ENCODE data around the gene KANSL1.
"Not testable (repeated sequence)": the region's sequence is repeated elsewhere in the genome, so short reads cannot be mapped to it uniquely, and the experiment has no call there.

Gene KANSL1

GRCh38 chr17:46035112-46035818 lies 158.0 kb downstream of the KANSL1 start:
- no peak for DNase-seq

- DNase-seq, result no peak
Observed at GRCh38 chr17:46033392-46033791, 159.8 kb downstream of the KANSL1 start.

GRCh38 chr17:46032909-46033308 lies 160.3 kb downstream of the KANSL1 start:
- DNase-seq, result no peak

GRCh38 chr17:46031920-46032319 lies 161.3 kb downstream of the KANSL1 start:
- DNase-seq, result no peak

- DNase-seq, result no peak
Observed at GRCh38 chr17:46031440-46031839, 161.8 kb downstream of the KANSL1 start.

GRCh38 chr17:46030752-46031151 lies 162.5 kb downstream of the KANSL1 start:
- no peak for DNase-seq

- DNase-seq, result no peak
Observed at GRCh38 chr17:46029627-46030026, 163.6 kb downstream of the KANSL1 start.

- no peak for DNase-seq
Observed at GRCh38 chr17:46028981-46029565, 164.2 kb downstream of the KANSL1 start.

GRCh38 chr17:46028374-46028773 lies 164.9 kb downstream of the KANSL1 start:
- DNase-seq, result no peak

- no peak for DNase-seq
Observed at GRCh38 chr17:46027976-46028325, 165.3 kb downstream of the KANSL1 start.

GRCh38 chr17:46027048-46027975 lies 165.9 kb downstream of the KANSL1 start:
- no peak for DNase-seq

GRCh38 chr17:46026166-46027047 lies 166.8 kb downstream of the KANSL1 start:
- DNase-seq, result no peak

GRCh38 chr17:46025510-46026165 lies 167.6 kb downstream of the KANSL1 start:
- no peak for DNase-seq

- no peak for DNase-seq
Observed at GRCh38 chr17:46025060-46025459, 168.2 kb downstream of the KANSL1 start.

- no peak for DNase-seq
Observed at GRCh38 chr17:46024590-46024989, 168.6 kb downstream of the KANSL1 start.

GRCh38 chr17:46023783-46024388 lies 169.3 kb downstream of the KANSL1 start:
- DNase-seq, result no peak

GRCh38 chr17:46023366-46023765 lies 169.9 kb downstream of the KANSL1 start:
- not testable (repeated sequence) for DNase-seq

GRCh38 chr17:46020998-46021397 lies 172.2 kb downstream of the KANSL1 start:
- DNase-seq, result no peak

GRCh38 chr17:46020023-46020761 lies 173.0 kb downstream of the KANSL1 start:
- DNase-seq, result peak; percentile 9 to 25

- not testable (repeated sequence) for DNase-seq
Observed at GRCh38 chr17:46019408-46019925, 173.8 kb downstream of the KANSL1 start.
